HS-5 (cell line): ENCODE results near the gene SLC25A41.

ENCODE experiments used
- DNase-seq: peaks from one replicate; pipeline ENCODE4 v3.0.0-alpha.2; 2012; ENCODE audit warnings: low read depth

The SLC25A41 gene

DNA sequence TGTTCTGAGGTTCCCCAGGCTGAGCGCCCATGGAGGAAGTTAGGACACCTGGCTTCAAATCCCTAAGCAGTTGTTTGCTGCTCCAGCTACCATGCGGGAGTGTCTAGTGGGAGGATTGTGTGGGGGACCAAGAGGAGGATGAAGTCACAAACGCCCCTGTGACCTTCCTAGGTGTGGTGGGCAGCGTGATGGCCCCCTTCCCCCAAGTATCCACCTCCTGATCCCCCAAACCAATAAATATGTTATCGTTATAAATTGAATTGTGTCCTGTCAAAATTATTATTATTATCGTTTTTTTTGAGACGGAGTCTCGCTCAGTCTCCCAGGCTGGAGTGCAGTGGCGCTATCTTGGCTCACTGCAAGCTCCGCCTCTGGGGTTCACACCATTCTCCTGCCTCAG, at the start of gene SLC25A41:
Gene SLC25A41 (minus strand): TSS at position 101 of the 400 bp plus-strand sequence. CDS start 70 bp downstream, at position 31.
- no peak for DNase-seq

DNA sequence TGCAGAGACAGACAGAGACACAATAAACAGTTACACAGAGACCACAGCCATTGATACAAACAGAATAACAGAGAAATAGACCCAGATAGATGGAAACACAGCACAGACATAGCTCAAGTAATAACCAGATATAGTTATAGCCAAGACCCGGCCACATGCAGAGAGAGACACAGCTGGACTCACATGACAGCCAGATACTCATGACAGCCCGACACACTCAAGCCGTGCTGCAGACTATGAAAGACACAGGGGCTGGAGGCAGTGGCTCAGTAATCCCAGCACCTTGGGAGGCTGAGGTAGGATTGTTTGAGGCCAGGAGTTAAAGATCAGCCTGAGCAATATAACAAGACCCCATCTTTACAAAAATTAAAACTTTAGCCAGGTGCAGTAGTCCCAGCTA, 49.7 kb upstream of the SLC25A41 start:
- no peak for DNase-seq

DNA sequence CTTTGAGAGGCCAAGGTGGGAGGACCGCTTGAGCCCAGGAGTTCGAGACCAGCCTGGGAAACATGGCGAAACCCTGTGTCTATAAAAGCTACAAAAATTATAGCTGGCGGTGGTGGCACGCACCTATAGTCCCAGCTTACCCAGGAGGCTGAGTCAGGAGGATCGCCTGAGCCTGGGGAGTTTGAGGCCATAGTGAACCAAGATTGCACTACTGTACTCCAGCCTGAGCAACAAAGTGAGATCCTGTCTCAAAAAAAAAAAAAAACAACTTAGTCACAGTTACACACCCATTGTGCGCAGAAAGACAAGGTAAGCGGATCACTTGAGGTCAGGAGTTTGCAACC, 48.8 kb upstream of the SLC25A41 start:
- no peak for DNase-seq

DNA sequence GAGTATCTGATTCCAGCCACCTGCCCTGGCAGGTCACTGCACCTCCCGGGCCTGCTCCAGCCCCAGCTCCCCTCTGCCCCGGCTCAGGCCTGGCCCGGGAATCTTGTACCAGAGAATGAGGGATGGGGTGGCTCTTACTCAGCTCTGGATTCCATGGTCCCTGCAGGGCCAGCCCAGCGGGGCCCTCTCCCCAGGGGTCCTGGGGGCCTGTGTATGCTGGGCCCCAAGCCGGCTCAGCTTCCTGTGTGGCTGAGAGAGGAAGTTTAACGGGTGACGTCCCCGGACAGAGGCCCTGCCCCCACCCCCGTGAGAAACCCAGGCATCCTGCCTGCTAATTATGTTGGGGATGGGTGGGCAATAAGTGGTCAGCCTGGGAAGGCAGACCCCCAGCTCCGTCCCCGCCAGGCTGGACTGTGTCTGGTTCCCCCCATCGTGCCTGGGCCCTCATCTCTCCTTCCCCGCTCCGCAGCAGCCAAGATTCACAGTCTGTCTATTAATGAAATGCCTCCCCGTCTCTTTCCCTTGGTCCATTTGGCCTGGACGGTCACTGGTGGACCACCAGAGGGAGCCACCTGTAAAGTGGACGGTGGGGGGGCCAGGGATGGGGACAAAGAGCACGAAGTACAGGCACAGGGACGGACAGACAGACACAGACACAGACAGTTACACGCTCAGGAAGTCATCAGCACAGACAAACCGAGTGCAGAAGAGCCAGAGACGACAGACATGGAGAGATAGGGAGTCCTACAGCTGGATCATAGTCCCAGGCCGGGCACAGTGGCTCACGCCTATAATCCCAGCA, 48.2 kb upstream of the SLC25A41 start, which contains the start of gene DENND1C:
Gene DENND1C (minus strand): TSS at position 247 of the 802 bp plus-strand sequence. CDS start 92 bp downstream, at position 155.
- DNase-seq: no peak

DNA sequence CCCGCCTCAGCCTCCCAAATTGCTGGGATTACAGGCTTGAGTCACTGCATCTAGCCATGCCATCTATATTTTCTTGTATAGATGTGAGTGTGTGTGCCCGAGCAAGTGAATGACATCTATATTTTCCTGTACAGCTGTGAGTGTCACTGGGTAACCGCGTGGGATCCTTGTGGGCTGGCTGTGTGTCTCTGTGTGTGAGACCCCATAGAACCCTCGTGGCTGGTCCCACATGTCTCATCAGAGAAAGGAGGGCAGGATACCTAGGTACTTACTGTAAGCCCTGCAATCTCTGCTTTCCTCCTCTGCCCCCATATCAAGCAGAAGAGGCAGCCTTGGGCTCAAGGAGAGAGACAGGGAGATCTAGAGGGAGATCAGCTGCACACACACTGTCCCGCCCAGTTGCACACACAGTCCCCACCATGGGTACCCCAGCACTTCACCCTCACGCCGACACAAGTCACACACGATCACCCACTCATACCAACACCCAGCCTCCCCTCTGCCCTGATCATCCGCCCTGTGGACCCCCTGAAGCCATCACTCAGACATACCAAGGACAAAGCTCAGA, 47.4 kb upstream of the SLC25A41 start:
- DNase-seq: no peak

DNA sequence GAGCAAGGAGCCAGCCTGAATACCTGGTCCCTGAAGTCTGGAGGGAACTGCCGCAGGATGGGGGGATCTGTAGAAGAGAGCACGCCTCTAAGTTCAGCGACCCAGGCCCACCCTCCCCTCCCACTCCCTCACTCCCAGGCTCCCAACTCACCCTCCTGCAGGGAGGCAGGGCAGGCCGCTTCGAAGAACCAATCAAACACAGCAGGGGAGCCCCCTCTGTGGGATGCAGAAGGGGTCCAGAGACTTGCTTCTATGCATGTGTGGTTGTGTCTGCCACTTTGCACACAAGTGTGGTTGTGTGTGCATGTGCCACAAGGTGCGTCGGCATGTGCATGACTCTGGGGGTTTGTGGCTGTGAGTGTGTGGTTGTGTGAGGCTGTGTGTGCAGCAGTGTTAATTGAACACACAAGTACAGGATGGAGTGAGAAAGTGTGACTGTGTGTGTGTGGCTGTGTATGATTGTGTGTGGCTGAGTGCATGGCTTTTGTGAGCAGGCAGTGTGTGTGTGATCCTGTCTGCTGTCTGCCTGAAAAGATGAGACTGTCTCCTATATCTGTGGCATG, 46.4 kb upstream of the SLC25A41 start:
- no peak for DNase-seq

DNA sequence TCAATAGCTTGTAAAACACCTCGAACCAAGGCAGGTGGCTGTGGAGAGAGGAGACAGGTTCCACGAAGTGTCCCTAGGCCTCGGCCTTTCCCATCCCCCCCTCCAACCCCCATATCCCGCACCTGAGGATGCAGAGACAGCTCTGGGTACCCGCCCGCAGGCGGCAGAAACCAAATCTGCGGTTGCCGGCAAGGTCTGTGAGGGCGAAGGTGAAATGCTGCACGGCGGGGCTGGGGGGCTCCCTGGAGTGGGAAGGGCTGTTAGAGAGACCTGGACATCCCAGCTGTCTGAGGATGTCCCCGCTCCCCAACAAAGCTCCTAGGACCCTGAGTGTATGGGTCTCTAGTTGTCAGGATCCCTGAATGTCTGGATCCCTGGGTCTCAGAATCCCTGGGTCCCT, 45.3 kb upstream of the SLC25A41 start:
- DNase-seq: no peak

DNA sequence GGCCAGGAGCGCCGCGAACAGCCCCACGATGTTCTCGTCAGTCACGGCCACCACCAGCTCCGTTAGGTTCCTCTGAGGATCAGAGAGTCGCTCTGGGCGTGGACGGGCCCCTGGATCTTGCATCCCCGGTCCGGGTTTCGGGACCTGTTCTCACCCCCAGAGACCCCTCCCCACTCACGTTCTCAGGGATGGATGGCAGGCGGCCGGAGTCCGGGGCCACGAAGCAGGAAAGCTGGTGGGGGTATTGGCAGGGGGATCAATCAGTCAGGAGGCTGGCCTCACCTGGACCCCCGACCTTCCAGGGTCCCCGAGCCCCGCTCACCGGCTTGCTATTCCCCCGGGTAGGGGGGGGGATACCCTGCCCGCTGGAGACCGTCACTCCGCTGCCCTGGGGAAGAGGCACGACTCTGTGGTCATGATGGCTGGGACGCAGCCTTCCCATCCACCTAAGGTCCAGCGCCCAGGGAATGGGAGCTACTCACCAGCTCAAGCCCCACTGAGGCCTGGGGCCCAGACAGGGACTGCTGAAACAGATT, 43.4 kb upstream of the SLC25A41 start:
- DNase-seq: no peak

DNA sequence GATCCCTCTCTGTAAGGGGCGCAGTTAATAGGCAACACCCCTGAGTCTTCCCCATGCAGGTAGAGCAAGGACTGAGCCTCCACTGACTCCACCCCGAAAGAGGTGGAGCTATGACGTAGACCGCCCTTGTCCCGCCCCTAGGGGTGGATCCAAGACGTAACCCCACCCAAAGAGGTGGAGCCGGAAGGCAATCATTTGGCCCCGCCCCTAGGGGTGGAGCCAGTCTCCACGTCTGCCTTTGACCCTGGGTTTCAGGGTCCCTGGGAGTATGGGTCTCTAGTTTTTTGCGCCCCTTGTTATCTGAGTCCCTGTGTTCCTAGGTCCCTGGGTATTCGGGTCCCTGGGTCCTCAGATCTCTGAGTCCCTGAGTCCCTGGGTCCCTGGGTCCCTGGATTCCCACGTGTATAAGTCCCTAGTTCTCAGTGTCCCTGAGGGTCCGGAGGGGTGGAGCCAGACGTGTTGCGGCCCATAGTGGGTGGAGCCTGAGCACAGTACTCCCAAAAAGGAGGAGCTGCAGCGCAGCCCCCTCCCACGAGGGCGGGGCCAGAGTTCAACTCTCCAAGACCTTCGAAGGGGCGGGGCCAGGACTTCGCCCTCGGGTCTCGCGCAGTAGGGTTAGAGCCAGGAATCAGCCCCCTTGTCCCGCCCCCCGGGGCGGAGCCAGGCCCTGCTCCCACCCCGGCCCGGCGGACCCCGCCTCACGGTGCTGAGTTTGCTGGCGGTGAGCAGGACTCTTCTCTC, 42.8 kb upstream of the SLC25A41 start:
- DNase-seq: no peak

DNA sequence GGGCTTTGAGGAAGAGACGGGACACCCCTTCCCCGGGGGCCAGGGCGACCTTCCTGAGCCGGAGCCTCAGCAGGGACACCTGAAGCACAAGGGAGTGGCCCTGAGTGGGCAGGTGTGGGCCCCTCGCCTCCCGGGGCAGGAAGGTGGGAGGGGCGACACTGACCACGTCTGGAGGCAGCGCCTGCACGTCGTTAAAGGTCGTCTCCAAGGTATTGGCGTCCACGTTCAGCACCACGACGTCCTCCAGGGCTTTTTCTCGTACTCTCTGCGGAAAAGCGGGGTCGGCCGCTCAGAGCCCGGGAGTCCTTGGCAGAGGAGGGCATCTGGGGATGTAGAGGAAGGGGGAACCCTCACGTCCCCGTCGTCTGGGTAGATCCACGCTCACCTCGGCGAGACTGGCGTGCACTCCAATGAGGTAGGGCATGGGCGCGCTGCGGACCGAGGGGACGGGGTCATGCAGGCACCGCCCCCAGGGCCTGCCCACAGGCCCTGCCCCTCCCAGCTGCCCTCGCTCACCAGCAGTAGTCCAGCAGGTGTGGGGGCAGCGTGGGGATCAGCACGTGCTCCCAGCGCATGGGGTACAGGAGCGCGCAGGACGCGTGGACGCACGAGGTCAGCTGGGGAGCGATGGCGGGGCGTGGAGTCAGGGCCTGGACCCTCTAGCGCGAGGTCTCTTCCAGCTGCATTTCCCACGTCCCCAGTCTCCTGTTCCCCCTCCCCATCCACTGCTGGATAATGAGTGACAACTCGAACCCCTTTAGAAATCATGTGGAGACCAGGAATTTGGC, 42.0 kb upstream of the SLC25A41 start:
- DNase-seq: no peak

DNA sequence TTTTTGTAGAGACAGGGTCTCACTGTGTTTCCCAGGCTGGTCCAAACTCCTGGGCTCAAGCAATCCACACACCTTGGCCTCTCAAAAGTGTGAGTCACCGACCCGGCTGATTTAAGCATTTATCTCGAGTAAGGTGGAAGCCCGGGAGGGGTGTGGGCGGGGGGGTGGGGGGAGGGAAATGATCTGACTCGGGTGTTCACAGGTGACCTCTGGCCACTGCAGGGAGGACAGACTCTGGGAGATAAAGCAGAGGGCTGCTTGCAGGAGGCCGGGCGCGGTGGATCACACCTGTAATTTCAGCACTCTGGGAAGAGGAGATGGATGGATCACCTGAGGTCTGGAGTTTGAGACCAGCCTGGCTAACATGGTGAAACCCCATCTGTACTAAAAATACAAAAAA, 40.1 kb upstream of the SLC25A41 start:
- DNase-seq: no peak

DNA sequence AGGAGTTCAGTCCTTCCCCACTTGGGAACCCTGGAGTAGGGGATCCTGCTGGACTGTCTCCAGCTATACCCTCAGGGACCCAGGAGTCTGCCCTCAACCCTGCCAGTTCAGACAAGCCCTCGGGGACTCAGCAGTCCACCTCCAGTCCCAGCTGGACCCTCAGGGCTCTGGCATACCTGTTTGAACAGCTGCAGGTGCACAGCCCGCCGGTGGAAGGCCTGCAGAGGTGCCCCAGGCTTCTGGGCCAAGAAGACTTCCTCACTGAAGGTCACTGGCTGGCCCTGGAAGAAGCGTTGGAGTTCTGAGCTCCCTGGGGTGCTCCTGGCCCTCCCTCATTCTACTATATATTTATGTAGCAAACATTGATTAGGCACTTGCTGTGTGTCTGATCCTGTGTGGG, 39.1 kb upstream of the SLC25A41 start:
- DNase-seq: no peak

DNA sequence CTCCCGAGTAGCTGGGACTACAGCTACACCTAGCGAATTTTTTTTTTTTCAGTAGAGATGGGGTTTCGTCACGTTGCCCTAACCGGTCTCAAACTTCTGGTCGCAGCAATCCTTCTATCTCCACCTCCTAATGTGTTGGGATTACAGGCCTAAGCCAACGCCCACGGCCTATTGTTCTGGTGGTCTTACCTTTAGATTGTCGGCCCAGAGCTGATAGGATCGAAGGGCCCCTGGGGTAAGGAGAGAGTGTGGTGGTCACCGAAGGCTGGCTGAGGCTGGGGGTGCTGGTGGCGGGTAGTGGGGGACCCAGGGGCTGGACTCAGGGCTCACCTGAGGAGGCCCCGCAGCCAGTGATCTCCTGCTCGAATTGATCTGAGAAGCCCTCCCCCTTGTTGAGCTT, 37.5 kb upstream of the SLC25A41 start:
- DNase-seq: no peak

DNA sequence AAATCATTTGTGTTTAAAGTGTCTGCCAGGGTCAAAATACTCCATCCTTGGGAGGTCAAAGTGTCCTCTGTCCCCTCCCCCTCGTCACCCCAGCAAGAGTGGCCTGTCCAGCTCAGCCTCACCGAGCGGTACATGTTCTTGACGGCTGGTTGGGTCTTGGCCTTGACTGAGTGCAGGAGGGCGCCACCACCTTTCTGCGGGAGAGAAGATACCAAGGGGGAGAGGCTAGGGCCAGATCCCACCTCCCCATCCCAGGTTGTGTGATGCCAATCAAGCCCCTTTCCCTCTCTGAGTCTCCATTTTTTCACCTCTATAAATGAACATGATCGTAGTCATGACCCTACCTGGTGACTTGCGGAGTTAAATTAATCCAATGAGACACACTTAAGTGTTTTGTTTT, 36.6 kb upstream of the SLC25A41 start:
- DNase-seq: no peak

DNA sequence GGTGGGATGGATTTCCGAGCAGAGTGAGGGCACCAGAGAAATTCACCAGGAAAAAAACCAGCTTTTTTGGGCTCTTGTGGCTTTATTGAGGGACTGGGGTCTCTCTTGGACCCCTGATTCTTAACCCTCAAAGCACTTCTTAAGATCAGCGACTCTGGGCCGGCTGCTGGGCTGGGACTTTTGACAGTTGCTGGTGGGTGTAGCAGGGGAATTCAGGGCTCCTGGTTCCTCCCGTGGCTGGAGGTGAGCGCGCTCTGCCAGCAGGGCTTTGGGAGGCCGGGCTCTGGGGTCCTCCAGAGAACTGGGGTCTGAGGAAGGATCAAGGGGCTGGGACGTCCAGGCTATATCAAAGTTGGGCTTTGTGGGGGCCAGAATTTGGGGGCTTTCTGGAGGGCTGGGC, 33.8 kb upstream of the SLC25A41 start:
- no peak for DNase-seq

DNA sequence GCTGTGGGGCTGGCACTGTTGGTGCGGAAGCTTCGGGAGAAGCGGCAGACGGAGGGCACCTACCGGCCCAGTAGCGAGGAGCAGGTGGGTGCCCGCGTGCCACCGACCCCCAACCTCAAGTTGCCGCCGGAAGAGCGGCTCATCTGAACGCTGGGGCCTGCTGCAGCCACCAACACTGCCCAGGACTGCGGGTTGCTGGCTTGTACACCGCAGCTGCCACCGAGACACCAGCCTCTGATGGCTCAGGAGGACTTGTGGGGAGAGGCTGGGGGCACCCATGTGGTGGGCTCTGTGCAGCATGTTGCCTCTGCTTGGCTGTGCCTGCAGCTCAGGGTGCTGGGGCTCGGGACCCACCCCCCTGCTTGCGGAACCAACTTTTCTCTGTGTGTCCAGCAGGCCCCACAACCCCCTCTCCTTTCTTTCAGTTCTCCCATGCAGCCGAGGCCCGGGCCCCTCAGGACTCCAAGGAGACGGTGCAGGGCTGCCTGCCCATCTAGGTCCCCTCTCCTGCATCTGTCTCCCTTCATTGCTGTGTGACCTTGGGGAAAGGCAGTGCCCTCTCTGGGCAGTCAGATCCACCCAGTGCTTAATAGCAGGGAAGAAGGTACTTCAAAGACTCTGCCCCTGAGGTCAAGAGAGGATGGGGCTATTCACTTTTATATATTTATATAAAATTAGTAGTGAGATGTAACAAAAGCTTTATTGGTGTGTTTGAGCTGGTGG, 33.1 kb upstream of the SLC25A41 start:
- no peak for DNase-seq

DNA sequence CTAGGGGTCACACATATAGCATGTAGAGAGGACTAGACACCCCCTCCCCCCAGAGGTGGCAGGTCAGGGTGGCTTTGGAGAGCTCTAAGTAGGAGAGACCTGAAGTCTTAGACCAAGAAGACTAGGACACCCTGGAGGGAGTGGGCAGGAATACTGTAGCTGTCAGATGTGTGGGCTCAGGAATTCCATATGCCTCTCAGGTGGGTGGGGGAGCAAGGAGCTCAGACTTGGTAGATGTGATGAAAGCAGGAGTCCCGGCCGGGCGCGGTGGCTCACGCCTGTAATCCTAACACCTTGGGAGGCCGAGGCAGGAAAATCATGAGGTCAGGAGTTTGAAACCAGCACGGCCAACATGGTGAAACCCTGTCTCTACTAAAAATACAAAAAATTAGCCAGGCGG, 32.1 kb upstream of the SLC25A41 start:
- no peak for DNase-seq

DNA sequence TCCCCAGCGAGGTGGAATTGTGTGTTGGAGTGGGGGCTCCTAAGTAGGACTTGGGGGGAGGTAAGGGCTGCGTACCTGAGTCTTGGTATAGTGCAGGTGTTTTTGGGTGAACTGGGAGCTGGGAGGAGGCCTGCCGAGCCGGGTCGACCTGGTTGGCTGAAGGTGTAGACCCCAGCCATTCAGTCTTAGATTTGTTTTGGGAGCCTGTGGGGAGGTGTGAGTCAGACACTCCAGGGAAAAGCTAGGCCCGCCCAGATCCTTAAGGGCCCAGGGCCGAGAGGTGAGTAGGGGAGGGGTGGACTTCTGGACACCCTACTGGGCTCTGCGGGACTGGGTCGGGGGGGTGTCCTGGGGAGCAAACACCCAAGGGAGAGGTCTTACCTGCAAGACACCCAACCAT, 31.4 kb upstream of the SLC25A41 start:
- no peak for DNase-seq

DNA sequence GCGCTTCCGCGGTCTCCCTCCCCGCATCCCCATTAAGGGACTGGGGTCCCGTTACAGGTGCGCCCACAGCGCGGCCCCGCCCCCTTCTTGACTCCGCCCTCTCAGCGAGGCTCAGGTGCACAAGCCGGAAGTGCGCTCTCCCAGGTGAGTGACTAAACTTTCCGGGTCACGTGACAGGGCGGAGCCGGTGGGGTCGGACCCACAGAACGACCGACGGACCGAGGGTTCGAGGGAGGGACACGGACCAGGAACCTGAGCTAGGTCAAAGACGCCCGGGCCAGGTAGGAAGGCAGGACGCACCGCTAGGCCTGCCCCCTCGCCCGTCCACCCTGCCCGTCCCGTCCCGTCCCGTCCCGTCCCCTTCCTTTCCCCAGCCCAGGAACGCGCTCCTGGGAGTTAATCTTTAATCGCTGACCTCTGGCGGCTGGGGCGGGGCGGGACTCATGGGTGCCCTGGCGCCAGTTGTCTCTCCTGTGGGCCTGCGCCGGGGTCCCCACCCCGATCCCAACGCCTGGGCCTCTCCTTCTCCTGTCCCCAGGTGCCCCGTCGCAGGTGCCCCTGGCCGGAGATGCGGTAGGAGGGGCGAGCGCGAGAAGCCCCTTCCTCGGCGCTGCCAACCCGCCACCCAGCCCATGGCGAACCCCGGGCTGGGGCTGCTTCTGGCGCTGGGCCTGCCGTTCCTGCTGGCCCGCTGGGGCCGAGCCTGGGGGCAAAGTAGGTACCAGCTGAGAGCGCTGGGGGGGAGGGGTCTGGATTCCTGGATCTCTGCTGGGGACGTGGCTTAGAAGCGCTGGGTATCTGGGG, 30.7 kb upstream of the SLC25A41 start, which contains the start of gene CRB3:
Gene CRB3 (plus strand): TSS at position 202 of the 804 bp plus-strand sequence. CDS start 431 bp downstream, at position 633.
- DNase-seq: no peak
